GM12878 (cell line): ENCODE data around the gene ZNF804B. TPM values are rescaled to one million over a fixed set of nuclear protein-coding genes. Genes with fewer than 3 reads are reported as not detected.

Source experiments
- ATAC-seq: fragments of 200-7000 bp; cut with Tn5 transposase; 3 replicates; pipeline ENCODE4 v1.9.1; 2020; ENCODE audit warnings: mild to moderate bottlenecking, moderate library complexity
- BruUV-seq: library from RNA; stranded (reverse); fragments of 400-500 nt; replicated peaks from 2 replicates; lab custom pipeline; 2021; lab: Mats Ljungman, UMichigan
- CTCF ChIA-PET: fragments of 300-600 bp; sonication (Branson Sonifier 250); formaldehyde crosslinking; extraction: SDS; loops from one replicate; lab custom pipeline; 2021; ENCODE audit warnings: inconsistent platforms; lab: Yijun Ruan, JAX
- POLR2A ChIA-PET: fragments of 350-600 bp; formaldehyde crosslinking; extraction: SDS; loops from one replicate; lab custom pipeline; 2021; ENCODE audit warnings: inconsistent platforms; lab: Charles Lee
- RAD21 ChIA-PET: fragments of 300-600 bp; sonication (Branson Sonifier 250); formaldehyde crosslinking; loops from one replicate; lab custom pipeline; 2023; ENCODE audit warnings: antibody characterized with exemption; ENCODE audit not compliant: unreplicated experiment; lab: Charles Lee
- SMC1A ChIA-PET: fragments of 300-600 bp; sonication (Branson Sonifier 250); formaldehyde crosslinking; loops from one replicate; lab custom pipeline; 2023; ENCODE audit not compliant: unreplicated experiment, uncharacterized antibody; lab: Charles Lee
- DNase-seq: peaks from one replicate; pipeline ENCODE4 v3.0.0-alpha.2; 2011; ENCODE audit warnings: low read depth, low spot score
- FAIRE-seq: peaks from 3 replicates; lab custom pipeline; 2011; peaks lifted over from hg19 to GRCh38; lab: Jason Lieb, UNC
- H2AFZ ChIP-seq: 2 replicates; pipeline ENCODE4 v1.6.0; 2011; ENCODE audit warnings: low read depth, low read length, control low read depth; ENCODE audit not compliant: control insufficient read depth
- H3K27ac ChIP-seq: 2 replicates; pipeline ENCODE4 v1.5.1; 2011; ENCODE audit warnings: control low read depth; ENCODE audit not compliant: control insufficient read depth, insufficient read depth
- H3K27me3 ChIP-seq, 2 experiments: replicated peaks in 1 of 2; 2 replicates each; pipeline versions ENCODE4 v1.6.0 to v1.6.1; 2011; ENCODE audit warnings: low read length in 1 of 2; ENCODE audit not compliant: control insufficient read depth in 2 of 2, insufficient read depth in 2 of 2
- H3K36me3 ChIP-seq, 2 experiments: 2 replicates each; pipeline ENCODE4 v1.5.1; 2011; ENCODE audit warnings: low read length in 1 of 2; ENCODE audit not compliant: control insufficient read depth in 2 of 2, insufficient read depth in 2 of 2
- H3K4me1 ChIP-seq: 2 replicates; pipeline ENCODE4 v1.6.1; 2011; ENCODE audit warnings: mild to moderate bottlenecking, low read length, moderate library complexity, mixed read lengths; ENCODE audit not compliant: control insufficient read depth, insufficient read depth
- H3K4me2 ChIP-seq: 2 replicates; pipeline ENCODE4 v1.6.0; 2011; ENCODE audit warnings: control low read depth; ENCODE audit not compliant: control insufficient read depth, insufficient read depth
- H3K4me3 ChIP-seq: fragments of 200-600 bp; sonication (generic); 2 replicates; pipeline ENCODE4 v1.5.1; 2016
- H3K79me2 ChIP-seq: 2 replicates; pipeline ENCODE4 v1.6.0; 2011; ENCODE audit warnings: low read length; ENCODE audit not compliant: control insufficient read depth, insufficient read depth
- H3K9ac ChIP-seq: 2 replicates; pipeline ENCODE4 v1.8.0; 2011; ENCODE audit warnings: low read length, control low read depth, mixed read lengths; ENCODE audit not compliant: control insufficient read depth, insufficient read depth
- H3K9me3 ChIP-seq: replicated peaks from 3 replicates; pipeline ENCODE4 v1.5.1; 2011; ENCODE audit warnings: mild to moderate bottlenecking, low read length; ENCODE audit not compliant: control insufficient read depth, insufficient read depth
- H4K20me1 ChIP-seq: 2 replicates; pipeline ENCODE4 v1.6.0; 2011; ENCODE audit not compliant: control insufficient read depth, insufficient read depth
- BCLAF1 ChIP-seq: fragments of 450-650 bp; IDR thresholded peaks from 2 replicates; pipeline ENCODE4 v1.6.1; 2017; ENCODE audit warnings: antibody characterized with exemption, mild to moderate bottlenecking, moderate library complexity
- CBX5 ChIP-seq: sonication (generic); IDR thresholded peaks from 2 replicates; pipeline ENCODE4 v1.6.1; 2016; ENCODE audit warnings: low read depth, moderate library complexity, mild to moderate bottlenecking, inconsistent platforms
- MEF2B ChIP-seq: fragments of 450-650 bp; IDR thresholded peaks from 2 replicates; pipeline ENCODE4 v1.6.1; 2018; ENCODE audit warnings: mild to moderate bottlenecking, moderate library complexity; ENCODE audit not compliant: partially characterized antibody, poor library complexity, severe bottlenecking
- NFIC ChIP-seq: IDR thresholded peaks from 2 replicates; pipeline ENCODE4 v1.6.1; 2012; ENCODE audit warnings: low read depth, mild to moderate bottlenecking, inconsistent platforms, low read length, moderate library complexity
- RCOR1 ChIP-seq: conservative IDR thresholded peaks from 2 replicates; pipeline ENCODE4 v1.6.1; 2012; ENCODE audit warnings: low read depth, low read length, improper control_type of control experiment
- STAT1 ChIP-seq: fragments of 450-650 bp; conservative IDR thresholded peaks from 2 replicates; pipeline ENCODE4 v1.6.1; 2014; ENCODE audit warnings: antibody characterized with exemption, mild to moderate bottlenecking
- STAT3 ChIP-seq: IDR thresholded peaks from 2 replicates; pipeline ENCODE4 v1.6.1; 2011; ENCODE audit warnings: low read depth, low read length, improper control_type of control experiment
- TARDBP ChIP-seq: IDR thresholded peaks from 2 replicates; pipeline ENCODE4 v1.6.1; 2016; ENCODE audit warnings: borderline replicate concordance
- TBL1XR1 ChIP-seq: IDR thresholded peaks from 2 replicates; pipeline ENCODE4 v1.6.1; 2012; ENCODE audit warnings: low read depth, low read length, improper control_type of control experiment
- ZBTB40 ChIP-seq: fragments of 450-650 bp; IDR thresholded peaks from 2 replicates; pipeline ENCODE4 v1.6.1; 2016; ENCODE audit warnings: mild to moderate bottlenecking, moderate library complexity, borderline replicate concordance
- WGBS: methylation state at CpG from one replicate; pipeline ENCODE4 v1.1.6; 2016; ENCODE audit warnings: low lambda C conversion rate; ENCODE audit not compliant: insufficient replicate concordance, insufficient coverage; ENCODE audit errors: missing lambda C conversion rate; 5-methylcytosine and 5-hydroxymethylcytosine counted together
- in situ Hi-C: fragments of 300-500 bp; cut with MboI; formaldehyde crosslinking; loops from 9 replicates; pipeline ENCODE4 v1.14.3; 2018; ENCODE audit warnings: mixed read lengths
- intact Hi-C: fragments of 100-400 bp; cut with micrococcal nuclease; formaldehyde crosslinking; loops from one replicate; pipeline ENCODE4 v1.14.2; 2022; ENCODE audit not compliant: unreplicated experiment
- polyA plus RNA-seq, 11 experiments: library from polyadenylated mRNA; depleted of rRNA in 4 of 11; unstranded in 6 of 11; stranded (reverse) in 5 of 11; fragments of >200 nt; fragmentation: Nextera tagmentation in 4 of 11; fragmentation: Illumina TruSeq in 1 of 11; extraction: Ambion mirVana in 4 of 11; extraction: Trizol in 1 of 11; gene quantifications; 1 replicate in 1 of 11; 2 replicates in 10 of 11; pipeline versions ENCODE4 v1.2.1 to v1.2.3, GENCODE V29; 2011 to 2016; ENCODE audit warnings: inconsistent platforms in 2 of 11, missing spikeins in 2 of 11, low read depth in 1 of 11
- total RNA-seq, 4 experiments: library from RNA; depleted of rRNA in 3 of 4; stranded (reverse); fragments of >200 nt in 3 of 4; fragmentation: Illumina TruSeq in 1 of 4; extraction: Trizol in 1 of 4; gene quantifications; 2 replicates each; pipeline versions ENCODE4 v1.2.1 to v1.2.3, GENCODE V29; 2013 to 2021
- TF ChIP-seq, protein P1 (sequence below): fragments of 450-650 bp; IDR thresholded peaks from 2 replicates; pipeline ENCODE4 v1.6.1; 2016; ENCODE audit warnings: mild to moderate bottlenecking
- TF ChIP-seq, protein P2 (sequence below): IDR thresholded peaks from 2 replicates; pipeline ENCODE4 v1.6.1; 2011; ENCODE audit warnings: low read depth, mild to moderate bottlenecking, low read length, moderate library complexity, borderline replicate concordance; ENCODE audit errors: extremely low read depth

The ZNF804B gene
- total and polyA plus RNA-seq, 10 of the 15 experiments (the other 5 are each of a cell fraction or from before 2014, with no cell fraction given) = not detected

DNA sequence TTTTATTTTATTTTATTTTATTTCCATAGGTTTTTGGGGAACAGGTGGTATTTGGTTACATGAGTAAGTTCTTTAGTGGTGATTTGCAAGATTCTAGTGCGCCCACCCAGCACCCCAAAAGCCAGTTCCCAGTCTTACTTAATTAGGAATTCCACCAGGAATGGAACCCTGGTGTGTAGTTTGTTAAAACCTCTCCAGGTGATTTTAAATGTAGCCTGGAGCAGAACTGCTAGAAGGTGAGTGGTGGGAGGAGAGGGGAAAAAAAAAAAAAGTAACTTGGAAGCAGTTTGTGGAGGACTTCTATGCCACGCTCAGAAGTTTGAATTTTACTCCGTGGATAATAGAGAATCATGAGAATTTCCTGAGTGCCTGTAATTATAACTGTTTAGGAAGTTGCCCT, 41.5 kb downstream of the ZNF804B start (continued):
- TF ChIP-seq MEF2B = no peak

- intact Hi-C loops = no loop called here
- POLR2A ChIA-PET = no interaction called here
- no peak for DNase-seq
- TF ChIP-seq STAT3 (no peak), RCOR1 (no peak), TBL1XR1 (no peak), NFIC (no peak), ZBTB40 (no peak), TARDBP (no peak), BCLAF1 (no peak), STAT1 (no peak), CBX5 (no peak)
- TF ChIP-seq, protein P1, sequence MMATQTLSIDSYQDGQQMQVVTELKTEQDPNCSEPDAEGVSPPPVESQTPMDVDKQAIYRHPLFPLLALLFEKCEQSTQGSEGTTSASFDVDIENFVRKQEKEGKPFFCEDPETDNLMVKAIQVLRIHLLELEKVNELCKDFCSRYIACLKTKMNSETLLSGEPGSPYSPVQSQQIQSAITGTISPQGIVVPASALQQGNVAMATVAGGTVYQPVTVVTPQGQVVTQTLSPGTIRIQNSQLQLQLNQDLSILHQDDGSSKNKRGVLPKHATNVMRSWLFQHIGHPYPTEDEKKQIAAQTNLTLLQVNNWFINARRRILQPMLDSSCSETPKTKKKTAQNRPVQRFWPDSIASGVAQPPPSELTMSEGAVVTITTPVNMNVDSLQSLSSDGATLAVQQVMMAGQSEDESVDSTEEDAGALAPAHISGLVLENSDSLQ = no peak
- TF ChIP-seq, protein P2, sequence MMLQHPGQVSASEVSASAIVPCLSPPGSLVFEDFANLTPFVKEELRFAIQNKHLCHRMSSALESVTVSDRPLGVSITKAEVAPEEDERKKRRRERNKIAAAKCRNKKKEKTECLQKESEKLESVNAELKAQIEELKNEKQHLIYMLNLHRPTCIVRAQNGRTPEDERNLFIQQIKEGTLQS = no peak
Observed at GRCh38 chr7:88806280-88807037, 47.0 kb downstream of the ZNF804B start.

More at GRCh38 chr7:88806280-88807037, 47.0 kb downstream of the ZNF804B start:
- Histone ChIP-seq H4K20me1 (no peaks in the 10 kb centered on the region), H3K4me1 (no peaks in the 10 kb centered on the region), H2AFZ (no peak overlapping the region), H3K27ac (no peak overlapping the region), H3K9ac (no peak overlapping the region), H3K4me3 (no peak overlapping the region), H3K4me2 (no peak overlapping the region), H3K9me3 (no peaks in the 10 kb centered on the region), H3K36me3 (no peaks in the 10 kb centered on the region), H3K79me2 (no peaks in the 10 kb centered on the region), H3K27me3 (no peaks in the 10 kb centered on the region)
- ChIA-PET SMC1A (interaction anchor here (0.6 to 1.0 kb wide), 2 partner anchors 32 to 163 kb away, joined by 3 read pairs; no protein-coding TSS in a partner anchor), RAD21 (no interaction called here), CTCF (interaction anchor here (0.7 to 2.5 kb wide), 2 partner anchors 16 to 53 kb away, joined by 3 to 6 read pairs; no protein-coding TSS in a partner anchor)
- 0% methylated on average over 2 of the region's 2 CpGs for WGBS
- FAIRE-seq (no peak), ATAC-seq (no peak)
- BruUV-seq = no TSS peak
- in situ Hi-C loops = no loop called here
